ENCODE data around the gene MBNL2.
A peak's percentile ranks its signal among the peaks of the same experiment; 100 is the strongest.

MBNL2 gene

GRCh38 chr13:97240788-97241734 lies 18.9 kb downstream of the MBNL2 start:
- TF ChIP-seq, protein P1, sequence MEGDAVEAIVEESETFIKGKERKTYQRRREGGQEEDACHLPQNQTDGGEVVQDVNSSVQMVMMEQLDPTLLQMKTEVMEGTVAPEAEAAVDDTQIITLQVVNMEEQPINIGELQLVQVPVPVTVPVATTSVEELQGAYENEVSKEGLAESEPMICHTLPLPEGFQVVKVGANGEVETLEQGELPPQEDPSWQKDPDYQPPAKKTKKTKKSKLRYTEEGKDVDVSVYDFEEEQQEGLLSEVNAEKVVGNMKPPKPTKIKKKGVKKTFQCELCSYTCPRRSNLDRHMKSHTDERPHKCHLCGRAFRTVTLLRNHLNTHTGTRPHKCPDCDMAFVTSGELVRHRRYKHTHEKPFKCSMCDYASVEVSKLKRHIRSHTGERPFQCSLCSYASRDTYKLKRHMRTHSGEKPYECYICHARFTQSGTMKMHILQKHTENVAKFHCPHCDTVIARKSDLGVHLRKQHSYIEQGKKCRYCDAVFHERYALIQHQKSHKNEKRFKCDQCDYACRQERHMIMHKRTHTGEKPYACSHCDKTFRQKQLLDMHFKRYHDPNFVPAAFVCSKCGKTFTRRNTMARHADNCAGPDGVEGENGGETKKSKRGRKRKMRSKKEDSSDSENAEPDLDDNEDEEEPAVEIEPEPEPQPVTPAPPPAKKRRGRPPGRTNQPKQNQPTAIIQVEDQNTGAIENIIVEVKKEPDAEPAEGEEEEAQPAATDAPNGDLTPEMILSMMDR (conservative IDR thresholded peaks at IDR 0.05), result no peak
- no peak overlapping the region for H3K27ac ChIP-seq

DNA sequence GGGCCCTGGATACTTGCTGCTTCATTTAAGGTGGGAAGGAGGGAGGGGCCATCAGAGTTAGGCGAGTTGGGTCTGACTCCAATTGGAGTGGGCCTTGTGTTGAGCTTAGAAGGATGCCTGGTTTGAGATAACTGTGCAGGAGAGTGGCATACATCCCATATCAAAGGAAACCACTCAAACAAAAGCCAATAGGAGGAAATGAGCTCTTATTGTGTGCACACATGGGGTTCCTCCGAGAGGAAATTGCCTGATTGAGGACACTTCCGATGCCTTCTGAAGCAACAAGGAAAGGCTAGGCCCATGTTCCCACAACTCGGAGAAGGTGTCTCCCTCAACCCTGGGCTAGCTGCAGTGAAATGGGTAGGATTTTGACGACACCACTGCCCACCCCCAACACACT lies 19.6 kb downstream of the MBNL2 start:
- H3K27ac ChIP-seq, result no peak overlapping the region
- TF ChIP-seq, protein P1 (conservative IDR thresholded peaks at IDR 0.05), result no peak

GRCh38 chr13:97242755-97243497 lies 20.8 kb downstream of the MBNL2 start:
- TF ChIP-seq, protein P1 (conservative IDR thresholded peaks at IDR 0.05), result no peak
- no peak overlapping the region for H3K27ac ChIP-seq

DNA sequence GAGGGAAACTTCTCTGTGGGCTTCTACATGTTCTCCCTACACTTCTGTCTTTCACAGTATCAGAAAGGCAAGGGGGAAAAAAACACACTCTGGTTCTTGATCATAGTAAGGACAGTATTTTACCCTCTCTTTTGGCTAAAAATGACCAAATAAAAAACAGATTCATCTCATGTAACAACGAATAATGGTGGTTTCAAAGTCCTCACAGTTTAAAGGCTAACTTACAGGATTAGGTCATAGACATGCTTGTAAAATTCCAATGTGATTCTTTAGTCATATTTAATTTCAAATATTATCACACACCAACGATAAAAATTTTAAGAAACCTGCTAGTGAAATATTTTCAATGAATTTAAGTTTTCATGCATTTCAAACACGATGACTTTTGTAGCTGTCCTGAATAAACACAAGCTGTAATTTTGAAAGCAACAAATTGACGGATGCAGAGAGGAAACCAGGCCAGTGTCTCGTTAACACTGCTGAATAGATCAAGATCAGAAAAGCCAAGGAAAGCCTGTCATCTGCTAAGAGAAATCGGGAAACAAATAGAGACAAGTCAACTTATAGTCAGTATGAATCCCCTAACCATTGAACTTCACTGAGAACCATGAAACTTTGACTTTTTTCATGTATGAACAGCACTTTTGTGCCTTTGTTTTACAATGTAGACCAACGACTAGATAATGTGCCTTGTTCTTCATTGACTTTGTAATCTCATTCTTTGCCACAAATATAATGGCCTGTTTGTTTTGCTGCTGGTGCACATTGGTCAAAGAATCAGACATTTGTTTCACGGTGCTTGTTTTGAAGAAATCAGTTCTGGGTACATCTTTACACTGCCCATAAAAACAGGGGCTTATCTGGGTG lies 22.0 kb downstream of the MBNL2 start:
- H3K27ac ChIP-seq, result peak overlapping the region; percentile 9; the same call in 1 of the 2 replicates
- TF ChIP-seq, protein P1 (conservative IDR thresholded peaks at IDR 0.05), result no peak

DNA sequence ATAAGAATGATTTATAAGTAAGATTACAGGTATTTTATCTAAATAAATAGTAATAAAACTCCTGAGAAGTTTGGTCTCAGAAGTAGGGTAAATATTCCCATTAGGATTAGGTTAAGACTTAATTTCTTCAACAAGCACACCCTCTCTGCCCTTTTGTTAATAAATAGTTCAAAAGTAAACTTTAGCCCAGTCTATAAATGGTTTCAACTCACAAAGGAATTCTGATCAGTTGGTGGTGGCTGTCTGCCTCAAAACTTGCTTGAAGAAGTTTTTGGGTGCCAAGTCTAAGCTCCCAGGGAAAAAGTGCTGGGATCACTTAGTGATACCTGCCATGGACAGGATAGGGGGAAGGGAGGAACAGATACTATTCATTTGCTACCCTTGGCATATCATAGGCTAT lies 22.9 kb downstream of the MBNL2 start:
- TF ChIP-seq, protein P1 (conservative IDR thresholded peaks at IDR 0.05), result no peak
- no peak overlapping the region for H3K27ac ChIP-seq

DNA sequence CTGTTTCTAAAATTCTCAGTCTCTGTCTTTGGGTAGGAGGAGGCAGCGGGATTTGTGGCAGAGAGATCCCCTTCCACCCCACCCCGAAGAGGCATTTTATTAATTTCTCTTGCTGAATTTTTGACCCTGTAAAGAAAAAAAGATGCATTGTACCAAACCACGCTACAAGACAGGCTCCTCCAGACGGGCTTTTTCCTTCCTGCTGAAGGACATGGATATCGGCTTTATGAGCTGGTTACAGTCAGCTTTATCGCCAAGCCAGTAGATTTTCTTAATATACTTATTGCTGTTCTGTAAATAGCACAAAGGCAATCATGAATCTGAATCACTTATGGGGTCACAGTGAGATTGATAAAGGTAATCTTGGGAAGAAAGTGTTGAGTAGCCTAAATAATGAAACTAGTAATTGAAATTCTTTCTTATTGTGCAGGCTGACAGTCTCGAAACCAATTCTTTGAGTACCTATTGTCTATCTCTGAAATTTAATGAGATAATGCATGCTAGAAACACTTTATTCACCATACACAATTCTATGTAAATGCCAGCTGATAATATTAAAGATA lies 24.5 kb downstream of the MBNL2 start:
- TF ChIP-seq, protein P1 (conservative IDR thresholded peaks at IDR 0.05), result no peak
- H3K27ac ChIP-seq, result no peak overlapping the region
